Ovary (tissue), 9 donors: Measurements from ENCODE around the gene ZNF750. TPM values are rescaled to one million over a fixed set of nuclear protein-coding genes. Genes with fewer than 3 reads are reported as not detected.

ENCODE experiments used
- DNase-seq, 5 donors: peaks; one replicate each; pipeline ENCODE4 v3.0.0-alpha.2; 2019 to 2020
- H3K27ac ChIP-seq, 2 donors: fragments of 200-600 bp; one replicate each; pipeline versions ENCODE4 v1.5.1 to v1.8.0; 2019 to 2022
- H3K27me3 ChIP-seq: fragments of 200-600 bp; one replicate; pipeline ENCODE4 v1.8.0; 2022
- H3K36me3 ChIP-seq: fragments of 200-600 bp; sonication (generic); one replicate; pipeline ENCODE4 v1.5.1; 2019
- H3K4me1 ChIP-seq: one replicate; pipeline ENCODE4 v1.8.1; 2013; ENCODE audit warnings: mild to moderate bottlenecking, moderate library complexity; ENCODE audit not compliant: insufficient read depth
- H3K4me3 ChIP-seq: fragments of 200-600 bp; sonication (generic); one replicate; pipeline ENCODE4 v1.5.1; 2017
- H3K9me3 ChIP-seq, 2 donors: fragments of 200-600 bp in 1 of 2; sonication (generic) in 1 of 2; one replicate each; pipeline versions ENCODE4 v1.5.1 to v1.8.1; 2013 to 2019; ENCODE audit warnings: mild to moderate bottlenecking in 1 of 2, moderate library complexity in 1 of 2
- EP300 ChIP-seq: sonication (generic); formaldehyde crosslinking; IDR thresholded peaks from one replicate; pipeline ENCODE4 v1.6.1; 2017; ENCODE audit warnings: antibody characterized with exemption
- POLR2A ChIP-seq: fragments of 450-650 bp; IDR thresholded peaks from one replicate; pipeline ENCODE4 v1.6.1; 2017; ENCODE audit warnings: antibody characterized with exemption, mild to moderate bottlenecking, moderate library complexity
- WGBS, 3 donors: extraction: QIAGEN DNeasy Blood & Tissue Kit in 1 of 3; methylation state at CpG; one replicate each; pipeline versions ENCODE4 v1.1.5 to v1.1.7; 2013 to 2017; 5-methylcytosine and 5-hydroxymethylcytosine counted together
- intact Hi-C, 4 donors: fragments of 100-400 bp; cut with DNase I; formaldehyde crosslinking; loops; one replicate each; pipeline versions ENCODE4 v1.11.0 to v1.15.1; 2022 to 2023
- polyA plus RNA-seq, 2 donors: library from polyadenylated mRNA; stranded (reverse); fragments of 200-250 nt in 1 of 2; fragments of 350-450 nt in 1 of 2; fragmentation: Illumina TruSeq in 1 of 2; extraction: RNeasy Lipid Tissue Mini Kit (QIAGEN cat#74804) in 1 of 2; gene quantifications; one replicate each; pipeline ENCODE4 v1.2.3, GENCODE V29; 2013 to 2014
- total RNA-seq, 7 donors: library from RNA; depleted of rRNA in 2 of 7; stranded (reverse); fragments of >200 nt in 2 of 7; fragmentation: NEBNext Ultra II Directional in 3 of 7; extraction: Animal tissue kit (Norgen Biotek cat#: 25700) in 3 of 7; gene quantifications; one replicate each; pipeline versions ENCODE4 v1.1.0 to v1.2.4, GENCODE V29; 2016 to 2023
- TF ChIP-seq, protein P1 (sequence below), 3 donors: fragments of 450-650 bp in 2 of 3; fragments of 200-600 bp in 1 of 3; IDR thresholded peaks; one replicate each; pipeline versions ENCODE4 v1.5.1 to v1.8.0; 2016 to 2022; ENCODE audit warnings: antibody characterized with exemption in 3 of 3, mild to moderate bottlenecking in 1 of 3
- donor health status: DM: no; HTN: no; CAD: no; lungs with moderate emphysema.
- donor health status: DM: no; HTN: no; CAD: no.
- donor health status: Bipolar disorder and iron deficiency.
- donor health status: DM: yes; HTN: yes; CAD: no.
- donor health status: DM: no; HTN: no; CAD: no.
- donor health status: DM: yes; HTN: yes; CAD: no.

Gene ZNF750
- total and polyA plus RNA-seq, 9 donors = 0.02 TPM; not detected in 8

DNA sequence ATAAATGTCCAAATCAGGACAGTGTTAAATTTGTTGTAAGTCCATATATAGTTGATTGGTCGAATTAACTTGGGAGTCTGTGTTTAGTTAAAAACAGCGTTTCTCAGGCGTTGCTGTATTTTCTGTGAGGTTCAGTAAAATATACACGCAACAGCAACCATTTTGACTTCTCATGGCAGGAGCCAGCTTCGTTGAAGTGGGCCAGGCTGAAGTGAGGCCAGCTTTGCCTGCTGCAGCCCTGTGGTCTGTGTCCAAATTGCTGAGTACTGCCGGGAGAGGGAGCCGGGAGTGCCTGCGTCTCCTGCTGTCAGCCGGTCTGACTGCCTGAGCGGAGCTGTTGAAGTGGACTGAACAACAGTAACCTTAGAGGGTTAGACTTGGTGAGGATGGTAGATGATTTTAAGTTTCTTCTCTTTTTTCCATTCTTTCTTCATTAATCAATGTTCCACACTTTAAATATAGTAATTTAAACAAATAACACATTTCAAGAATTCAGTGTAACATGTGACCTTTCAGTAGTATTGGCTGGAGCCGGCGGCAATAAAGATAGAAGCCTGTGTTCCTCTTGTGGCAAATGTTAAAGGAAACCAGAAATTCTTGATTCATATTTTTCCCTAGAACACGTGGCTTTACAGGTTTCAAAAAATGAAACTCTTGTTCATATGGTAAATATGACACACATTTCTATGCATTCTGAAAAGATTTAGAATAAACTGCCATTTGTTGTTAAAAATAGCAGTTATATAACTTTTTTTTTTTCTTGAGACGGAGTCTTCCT, 37.0 kb upstream of the ZNF750 start:
- intact Hi-C loops = no loop called here
- Histone ChIP-seq H3K4me3 (no peak overlapping the region), H3K9me3 (no peaks in the 10 kb centered on the region), H3K27ac (peak overlapping the region in 1 of 2 donors; percentile 17), H3K36me3 (no peaks in the 10 kb centered on the region), H3K4me1 (peaks cover 3% of the 10 kb centered on the region), H3K27me3 (no peaks in the 10 kb centered on the region)
- peak; percentile 70 to 80 (median 75) for DNase-seq
- 17 to 18% (median 18%) methylated on average over 14 of the region's 14 CpGs for WGBS, 3 donors
- TF ChIP-seq POLR2A = no peak
- TF ChIP-seq, protein P1, sequence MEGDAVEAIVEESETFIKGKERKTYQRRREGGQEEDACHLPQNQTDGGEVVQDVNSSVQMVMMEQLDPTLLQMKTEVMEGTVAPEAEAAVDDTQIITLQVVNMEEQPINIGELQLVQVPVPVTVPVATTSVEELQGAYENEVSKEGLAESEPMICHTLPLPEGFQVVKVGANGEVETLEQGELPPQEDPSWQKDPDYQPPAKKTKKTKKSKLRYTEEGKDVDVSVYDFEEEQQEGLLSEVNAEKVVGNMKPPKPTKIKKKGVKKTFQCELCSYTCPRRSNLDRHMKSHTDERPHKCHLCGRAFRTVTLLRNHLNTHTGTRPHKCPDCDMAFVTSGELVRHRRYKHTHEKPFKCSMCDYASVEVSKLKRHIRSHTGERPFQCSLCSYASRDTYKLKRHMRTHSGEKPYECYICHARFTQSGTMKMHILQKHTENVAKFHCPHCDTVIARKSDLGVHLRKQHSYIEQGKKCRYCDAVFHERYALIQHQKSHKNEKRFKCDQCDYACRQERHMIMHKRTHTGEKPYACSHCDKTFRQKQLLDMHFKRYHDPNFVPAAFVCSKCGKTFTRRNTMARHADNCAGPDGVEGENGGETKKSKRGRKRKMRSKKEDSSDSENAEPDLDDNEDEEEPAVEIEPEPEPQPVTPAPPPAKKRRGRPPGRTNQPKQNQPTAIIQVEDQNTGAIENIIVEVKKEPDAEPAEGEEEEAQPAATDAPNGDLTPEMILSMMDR (IDR thresholded peaks at IDR 0.05) = peak; percentile 27 to 59 (median 39)

DNA sequence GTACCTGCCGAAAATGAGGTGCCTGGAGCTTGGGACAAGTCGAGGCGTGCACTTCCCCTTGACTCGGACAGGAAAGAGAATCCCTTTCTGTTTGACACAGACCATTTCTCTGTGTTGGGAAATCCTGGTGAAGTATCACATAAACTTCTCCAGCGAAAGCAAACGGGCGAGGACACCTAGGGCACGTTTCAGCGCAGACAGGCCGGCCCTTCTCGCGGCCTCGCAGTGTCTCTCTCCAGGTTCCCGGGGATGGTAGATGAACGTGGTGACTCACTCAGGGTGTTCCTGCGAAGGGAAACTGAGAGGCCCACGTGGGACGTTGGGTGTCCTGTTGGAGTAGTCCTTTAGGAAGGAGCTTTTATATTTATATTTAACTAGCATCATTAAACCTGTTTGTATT, 36.3 kb upstream of the ZNF750 start:
- Histone ChIP-seq H3K9me3 (no peaks in the 10 kb centered on the region), H3K4me3 (no peak overlapping the region), H3K27ac (peak overlapping the region in 1 of 2 donors; percentile 17), H3K27me3 (no peaks in the 10 kb centered on the region), H3K36me3 (no peaks in the 10 kb centered on the region), H3K4me1 (no peaks in the 10 kb centered on the region)
- 75 to 79% (median 76%) methylated on average over 18 of the region's 18 CpGs for whole genome bisulfite sequencing, 3 donors
- DNase-seq = peak in 1 of 5 donors; percentile 28
- TF ChIP-seq, protein P1 (IDR thresholded peaks at IDR 0.05) = no peak
- TF ChIP-seq EP300 (no peak), POLR2A (no peak)
- intact Hi-C loops = no loop called here

DNA sequence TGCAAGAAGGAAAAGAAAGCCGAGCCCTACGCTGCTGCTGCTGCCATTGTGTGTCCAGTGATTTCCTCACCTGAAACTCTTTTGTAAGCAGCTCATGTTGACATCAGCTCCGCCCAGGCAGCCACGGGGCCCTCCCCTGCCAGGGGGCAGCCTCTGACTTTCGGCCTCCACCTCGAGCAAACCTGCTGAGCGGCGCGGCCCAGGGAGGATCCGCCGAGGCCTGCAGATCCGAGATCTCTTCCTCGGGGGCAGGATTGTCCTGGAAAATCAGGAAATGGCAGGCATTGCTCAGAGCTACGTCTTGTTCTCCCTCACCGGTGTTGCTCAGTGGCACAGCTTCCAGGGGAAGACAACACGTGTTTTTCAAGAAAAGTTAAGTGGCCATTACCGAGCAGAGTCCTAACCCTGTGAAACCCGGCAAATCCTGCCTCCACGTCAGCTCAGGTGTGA, 35.6 kb upstream of the ZNF750 start:
- intact Hi-C loops = no loop called here
- H3K4me3 ChIP-seq = no peak overlapping the region
- no peak for DNase-seq

DNA sequence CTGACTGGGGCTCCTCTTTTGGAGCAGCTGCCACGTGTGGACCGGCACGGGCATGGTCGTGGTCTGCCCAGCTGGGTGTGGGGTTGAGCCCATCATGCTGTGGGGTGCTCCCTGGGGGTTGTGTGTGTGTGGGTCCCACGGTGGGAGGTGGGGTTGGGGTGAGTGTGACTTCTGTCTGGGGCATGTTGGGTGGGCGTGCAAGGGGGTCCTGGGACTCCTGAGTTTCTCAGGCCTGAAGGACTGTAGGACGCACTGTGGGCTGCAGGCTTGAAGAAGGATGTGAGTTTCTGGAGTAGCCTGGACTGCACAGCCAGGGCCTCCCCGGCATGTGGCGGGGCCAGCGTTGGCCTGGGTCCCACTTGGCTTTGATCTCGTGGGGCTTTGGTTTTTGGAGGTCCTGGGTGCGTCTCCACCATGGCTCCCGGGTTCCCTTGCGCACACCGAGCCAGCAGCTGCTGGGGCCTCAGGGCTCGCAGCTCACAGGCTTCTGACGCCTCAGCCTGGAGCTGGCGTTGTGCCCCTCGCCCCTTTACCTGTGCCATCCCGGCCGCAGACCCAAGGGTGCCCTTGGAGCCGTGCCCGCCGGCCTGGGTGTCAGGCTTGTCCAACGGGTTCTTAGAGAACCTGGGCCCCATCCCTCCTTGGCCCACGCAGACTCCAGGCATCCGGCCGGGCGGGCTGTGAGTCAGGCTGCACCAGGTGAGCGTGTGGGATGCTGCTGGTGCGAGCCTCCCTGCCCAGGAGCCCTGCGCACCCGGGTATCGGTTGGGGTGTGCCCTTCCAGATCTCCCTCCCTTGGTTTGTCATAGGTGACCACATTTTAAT, 34.4 kb upstream of the ZNF750 start:
- DNase-seq = no peak
- Histone ChIP-seq H3K36me3 (no peaks in the 10 kb centered on the region), H3K4me3 (no peak overlapping the region), H3K9me3 (no peaks in the 10 kb centered on the region), H3K4me1 (no peaks in the 10 kb centered on the region), H3K27ac (no peak overlapping the region), H3K27me3 (no peaks in the 10 kb centered on the region)
- WGBS, 3 donors = 90 to 92% (median 91%) methylated on average over 34 of the region's 34 CpGs
- intact Hi-C loops = no loop called here
- TF ChIP-seq, protein P1 (IDR thresholded peaks at IDR 0.05) = no peak
- TF ChIP-seq POLR2A (no peak), EP300 (no peak)

More for the DNA sequence above, 35.6 kb upstream of the ZNF750 start:
- 88 to 94% (median 90%) methylated on average over 19 of the region's 19 CpGs for whole genome bisulfite sequencing, 3 donors
- H3K27me3 ChIP-seq = no peaks in the 10 kb centered on the region
- TF ChIP-seq POLR2A = no peak
- TF ChIP-seq EP300 = no peak
- TF ChIP-seq, protein P1 (IDR thresholded peaks at IDR 0.05) = no peak
- no peaks in the 10 kb centered on the region for H3K36me3 ChIP-seq
- no peaks in the 10 kb centered on the region for H3K4me1 ChIP-seq
- no peak overlapping the region for H3K27ac ChIP-seq
- no peaks in the 10 kb centered on the region for H3K9me3 ChIP-seq
